Measurements from ENCODE around the gene PKP1.

DNA sequence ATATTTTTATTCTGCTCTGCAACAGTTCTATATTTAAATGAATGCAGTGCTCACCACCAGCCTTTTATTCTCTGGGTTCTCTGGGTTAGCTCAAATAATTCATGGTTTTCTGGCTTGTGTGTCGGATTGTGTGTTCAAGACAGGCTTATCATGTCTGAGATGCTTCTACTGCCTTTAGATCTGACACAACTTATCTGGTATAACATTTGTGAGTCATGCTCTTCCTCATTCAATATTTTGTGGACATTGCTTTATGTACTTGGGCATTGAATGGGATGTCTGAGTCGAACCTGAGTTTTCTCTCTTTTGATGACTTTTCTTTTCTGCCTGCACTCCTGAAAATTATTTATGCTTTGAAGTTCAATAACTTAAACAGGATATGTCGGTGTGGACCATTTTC, 17.6 kb upstream of the PKP1 start:
- TF ChIP-seq CTCF (IDR thresholded peaks at IDR 0.05) (no peak), POLR2A (IDR thresholded peaks at IDR 0.05) (no peak)
